ENCODE measurements around the gene SS18L1.

DNA sequence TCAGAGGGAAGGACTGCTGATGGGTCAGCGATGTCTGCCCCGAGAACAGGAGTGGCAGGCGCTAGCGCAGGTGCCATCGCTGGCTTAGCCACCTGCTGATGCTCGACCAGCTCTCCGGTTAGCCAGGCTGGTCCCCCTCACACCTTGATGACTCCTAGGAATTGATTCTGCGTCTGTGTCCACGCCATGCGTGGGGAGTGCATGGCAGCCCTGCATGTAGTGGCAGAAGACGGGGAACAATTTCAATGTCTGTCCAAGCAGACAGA, 6.7 kb downstream of the SS18L1 start:
- TF ChIP-seq EZH2 (IDR thresholded peaks at IDR 0.05; ENCODE audit: low read length, unreplicated experiment) (no peak), EZH2phosphoT487 (IDR thresholded peaks at IDR 0.05; ENCODE audit: borderline replicate concordance, low read length) (no peak)
- TF ChIP-seq, protein P1, sequence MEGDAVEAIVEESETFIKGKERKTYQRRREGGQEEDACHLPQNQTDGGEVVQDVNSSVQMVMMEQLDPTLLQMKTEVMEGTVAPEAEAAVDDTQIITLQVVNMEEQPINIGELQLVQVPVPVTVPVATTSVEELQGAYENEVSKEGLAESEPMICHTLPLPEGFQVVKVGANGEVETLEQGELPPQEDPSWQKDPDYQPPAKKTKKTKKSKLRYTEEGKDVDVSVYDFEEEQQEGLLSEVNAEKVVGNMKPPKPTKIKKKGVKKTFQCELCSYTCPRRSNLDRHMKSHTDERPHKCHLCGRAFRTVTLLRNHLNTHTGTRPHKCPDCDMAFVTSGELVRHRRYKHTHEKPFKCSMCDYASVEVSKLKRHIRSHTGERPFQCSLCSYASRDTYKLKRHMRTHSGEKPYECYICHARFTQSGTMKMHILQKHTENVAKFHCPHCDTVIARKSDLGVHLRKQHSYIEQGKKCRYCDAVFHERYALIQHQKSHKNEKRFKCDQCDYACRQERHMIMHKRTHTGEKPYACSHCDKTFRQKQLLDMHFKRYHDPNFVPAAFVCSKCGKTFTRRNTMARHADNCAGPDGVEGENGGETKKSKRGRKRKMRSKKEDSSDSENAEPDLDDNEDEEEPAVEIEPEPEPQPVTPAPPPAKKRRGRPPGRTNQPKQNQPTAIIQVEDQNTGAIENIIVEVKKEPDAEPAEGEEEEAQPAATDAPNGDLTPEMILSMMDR (conservative IDR thresholded peaks at IDR 0.05; ENCODE audit: low read depth, low read length) = no peak
